ENCODE measurements around the gene GRP.

The GRP gene

GRCh38 chr18:59219672-59220163 is at the start of gene GRP:
Gene GRP, plus strand, starts transcription at chr18:59220158. Its CDS starts 108 bp downstream, at chr18:59220266.
- no peak for DNase-seq (ENCODE audit: low spot score)

GRCh38 chr18:59172664-59173249 is 47.2 kb upstream of the GRP start:
- DNase-seq (ENCODE audit: low spot score), result no peak

GRCh38 chr18:59177485-59177884 is 42.5 kb upstream of the GRP start:
- no peak for DNase-seq (ENCODE audit: low spot score)

GRCh38 chr18:59180150-59180845 is 39.7 kb upstream of the GRP start:
- DNase-seq (ENCODE audit: low spot score), result no peak

GRCh38 chr18:59182673-59183072 is 37.3 kb upstream of the GRP start:
- DNase-seq (ENCODE audit: low spot score), result no peak

GRCh38 chr18:59189008-59189407 is 30.9 kb upstream of the GRP start:
- no peak for DNase-seq (ENCODE audit: low spot score)

GRCh38 chr18:59189746-59190145 is 30.2 kb upstream of the GRP start:
- no peak for DNase-seq (ENCODE audit: low spot score)

GRCh38 chr18:59196161-59196725 is 23.7 kb upstream of the GRP start:
- no peak for DNase-seq (ENCODE audit: low spot score)

- no peak for DNase-seq (ENCODE audit: low spot score)
These were observed 22.3 kb upstream of the GRP start for GRCh38 chr18:59197636-59198035.

GRCh38 chr18:59198215-59198614 is 21.7 kb upstream of the GRP start:
- DNase-seq (ENCODE audit: low spot score), result no peak

GRCh38 chr18:59200787-59201186 is 19.2 kb upstream of the GRP start:
- no peak for DNase-seq (ENCODE audit: low spot score)

GRCh38 chr18:59202258-59202820 is 17.6 kb upstream of the GRP start:
- DNase-seq (ENCODE audit: low spot score), result no peak

GRCh38 chr18:59207506-59207905 is 12.5 kb upstream of the GRP start:
- DNase-seq (ENCODE audit: low spot score), result no peak

- no peak for DNase-seq (ENCODE audit: low spot score)
These were observed 11.3 kb upstream of the GRP start for GRCh38 chr18:59208602-59209125.

- DNase-seq (ENCODE audit: low spot score), result no peak
These were observed 9.7 kb upstream of the GRP start for GRCh38 chr18:59210299-59210698.

- DNase-seq (ENCODE audit: low spot score), result no peak
These were observed 8.3 kb upstream of the GRP start for GRCh38 chr18:59211629-59212028.

- DNase-seq (ENCODE audit: low spot score), result no peak
These were observed 1.9 kb upstream of the GRP start for GRCh38 chr18:59218018-59218417.

GRCh38 chr18:59220164-59220783 is 316 bp downstream of the GRP start:
- DNase-seq (ENCODE audit: low spot score), result no peak

- DNase-seq (ENCODE audit: low spot score), result no peak
These were observed 1.1 kb downstream of the GRP start for GRCh38 chr18:59220784-59221765.

GRCh38 chr18:59222341-59222740 is 2.4 kb downstream of the GRP start:
- DNase-seq (ENCODE audit: low spot score), result no peak

GRCh38 chr18:59228351-59228750 is 8.4 kb downstream of the GRP start:
- DNase-seq (ENCODE audit: low spot score), result no peak

All from CD4-positive, alpha-beta T cell treated with Interleukin-2 at 100 ng/mL for 4 hours (primary cell).